Measurements from ENCODE around the gene DLG2. TPM values are rescaled to one million over a fixed set of nuclear protein-coding genes. Genes with fewer than 3 reads are reported as not detected.

Gene DLG2
- total RNA-seq, 1 donor from 2014 or later, result 0.43 TPM

- intact Hi-C loops (cut with DNase I), result no loop called here
- H3K4me1 ChIP-seq, result no peaks in the 10 kb centered on the region
- DNase-seq (ENCODE audit: low spot score in 2 of 2), result no peak
- no peaks in the 10 kb centered on the region for H3K9me3 ChIP-seq
- H3K36me3 ChIP-seq, result no peaks in the 10 kb centered on the region
- no peak overlapping the region for H3K27ac ChIP-seq
- no peak for TF ChIP-seq CTCF (IDR thresholded peaks at IDR 0.05)
- H3K27me3 ChIP-seq, result no peaks in the 10 kb centered on the region
- no peak overlapping the region for H3K4me3 ChIP-seq
These were observed 584.8 kb downstream of the DLG2 start for GRCh38 chr11:85042361-85042760.

- H3K27ac ChIP-seq, result no peak overlapping the region
- TF ChIP-seq CTCF (IDR thresholded peaks at IDR 0.05), result no peak
- H3K27me3 ChIP-seq, result no peaks in the 10 kb centered on the region
- no peaks in the 10 kb centered on the region for H3K4me1 ChIP-seq
- DNase-seq (ENCODE audit: low spot score in 2 of 2), result no peak
- H3K4me3 ChIP-seq, result no peak overlapping the region
- intact Hi-C loops (cut with DNase I), result no loop called here
- no peaks in the 10 kb centered on the region for H3K9me3 ChIP-seq
- no peaks in the 10 kb centered on the region for H3K36me3 ChIP-seq
These were observed 587.0 kb downstream of the DLG2 start for GRCh38 chr11:85040166-85040565.

- no peaks in the 10 kb centered on the region for H3K4me1 ChIP-seq
- intact Hi-C loops (cut with DNase I), result no loop called here
These were observed 597.2 kb downstream of the DLG2 start for GRCh38 chr11:85029964-85030363.

GRCh38 chr11:85028329-85029101, 598.6 kb downstream of the DLG2 start:
- intact Hi-C loops (cut with DNase I), result no loop called here
- no peak for DNase-seq (ENCODE audit: low spot score in 2 of 2)
- Histone ChIP-seq H3K27me3 (no peaks in the 10 kb centered on the region), H3K27ac (no peak overlapping the region), H3K9me3 (no peaks in the 10 kb centered on the region), H3K36me3 (no peaks in the 10 kb centered on the region), H3K4me3 (no peak overlapping the region), H3K4me1 (no peaks in the 10 kb centered on the region)
- no peak for TF ChIP-seq CTCF (IDR thresholded peaks at IDR 0.05)

More at GRCh38 chr11:85029964-85030363, 597.2 kb downstream of the DLG2 start:
- Histone ChIP-seq H3K4me3 (no peak overlapping the region), H3K27ac (no peak overlapping the region), H3K36me3 (no peaks in the 10 kb centered on the region), H3K9me3 (no peaks in the 10 kb centered on the region), H3K27me3 (no peaks in the 10 kb centered on the region)
- no peak for TF ChIP-seq CTCF (IDR thresholded peaks at IDR 0.05)
- DNase-seq (ENCODE audit: low spot score in 2 of 2), result no peak

- Histone ChIP-seq H3K27me3 (no peaks in the 10 kb centered on the region), H3K9me3 (no peaks in the 10 kb centered on the region), H3K36me3 (no peaks in the 10 kb centered on the region), H3K4me1 (no peaks in the 10 kb centered on the region), H3K27ac (no peak overlapping the region), H3K4me3 (no peak overlapping the region)
- DNase-seq (ENCODE audit: low spot score in 2 of 2), result no peak
- no peak for TF ChIP-seq CTCF (IDR thresholded peaks at IDR 0.05)
- intact Hi-C loops (cut with DNase I), result no loop called here
These were observed 599.8 kb downstream of the DLG2 start for GRCh38 chr11:85027346-85027745.
